Activated T-cell treated with anti-CD3 and anti-CD28 coated beads, Interleukin-2, amount 50 U/mL, for 1 hour (primary cell): ENCODE results near the gene XPO4.

ENCODE experiments used
- DNase-seq: peaks from one replicate; pipeline ENCODE4 v3.0.0-alpha.2; 2020

Gene XPO4

GRCh38 chr13:20826843-20827560 lies 75.5 kb downstream of the XPO4 start:
- DNase-seq = no peak

GRCh38 chr13:20826301-20826700 lies 76.2 kb downstream of the XPO4 start:
- DNase-seq = no peak

- no peak for DNase-seq
Measured at GRCh38 chr13:20825477-20825875, 77.1 kb downstream of the XPO4 start.

- no peak for DNase-seq
Measured at GRCh38 chr13:20824762-20825476, 77.6 kb downstream of the XPO4 start.

- DNase-seq = no peak
Measured at GRCh38 chr13:20823071-20823470, 79.5 kb downstream of the XPO4 start.

GRCh38 chr13:20822406-20822805 lies 80.1 kb downstream of the XPO4 start:
- DNase-seq = no peak

GRCh38 chr13:20819715-20820114 lies 82.8 kb downstream of the XPO4 start:
- no peak for DNase-seq

- DNase-seq = no peak
Measured at GRCh38 chr13:20815464-20815863, 87.1 kb downstream of the XPO4 start.

GRCh38 chr13:20814224-20814910 lies 88.2 kb downstream of the XPO4 start:
- DNase-seq = no peak

- no peak for DNase-seq
Measured at GRCh38 chr13:20812890-20813289, 89.7 kb downstream of the XPO4 start.

- no peak for DNase-seq
Measured at GRCh38 chr13:20810808-20811207, 91.7 kb downstream of the XPO4 start.

GRCh38 chr13:20808874-20809273 lies 93.7 kb downstream of the XPO4 start:
- no peak for DNase-seq

- DNase-seq = no peak
Measured at GRCh38 chr13:20803180-20803965, 99.2 kb downstream of the XPO4 start.

GRCh38 chr13:20801707-20802106 lies 100.8 kb downstream of the XPO4 start:
- DNase-seq = no peak

- DNase-seq = no peak
Measured at GRCh38 chr13:20799726-20800416, 102.7 kb downstream of the XPO4 start.

GRCh38 chr13:20798027-20798426 lies 104.5 kb downstream of the XPO4 start:
- DNase-seq = no peak

- no peak for DNase-seq
Measured at GRCh38 chr13:20796791-20797508, 105.6 kb downstream of the XPO4 start.

- DNase-seq = no peak
Measured at GRCh38 chr13:20789665-20790064, 112.9 kb downstream of the XPO4 start.

GRCh38 chr13:20788312-20788711 lies 114.2 kb downstream of the XPO4 start:
- no peak for DNase-seq

- no peak for DNase-seq
Measured at GRCh38 chr13:20787180-20787579, 115.4 kb downstream of the XPO4 start.

GRCh38 chr13:20782116-20782708 lies 120.3 kb downstream of the XPO4 start:
- no peak for DNase-seq
